HG03039 (cell line): ENCODE results near the gene CPLX1.

Experiments
- ATAC-seq: cut with Tn5 transposase; IDR thresholded peaks from one replicate; pipeline ENCODE4 v1.9.1; 2021; ENCODE audit warnings: mild to moderate bottlenecking, moderate library complexity; ENCODE audit not compliant: unreplicated experiment

CPLX1 gene

GRCh38 chr4:856225-856901 is 30.4 kb upstream of the CPLX1 start:
- no peak for ATAC-seq

DNA sequence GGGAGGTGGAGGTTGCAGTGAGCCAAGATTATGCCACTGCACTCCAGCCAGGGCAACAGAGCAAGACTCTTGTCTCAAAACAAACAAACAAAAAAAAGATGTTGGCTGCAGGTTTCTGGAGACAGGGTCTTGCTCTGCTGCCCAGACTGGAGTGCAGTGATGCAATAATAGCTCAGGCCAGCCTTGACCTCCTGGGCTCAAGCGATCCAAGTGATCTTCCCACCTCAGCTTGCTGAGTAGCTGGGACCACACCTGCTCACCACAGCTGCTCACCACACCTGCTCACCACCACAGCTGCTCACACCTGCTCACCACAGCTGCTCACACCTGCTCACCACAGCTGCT is 29.9 kb upstream of the CPLX1 start:
- no peak for ATAC-seq

GRCh38 chr4:854356-854755 is 28.4 kb upstream of the CPLX1 start:
- no peak for ATAC-seq

GRCh38 chr4:853416-853781 is 27.5 kb upstream of the CPLX1 start:
- no peak for ATAC-seq

DNA sequence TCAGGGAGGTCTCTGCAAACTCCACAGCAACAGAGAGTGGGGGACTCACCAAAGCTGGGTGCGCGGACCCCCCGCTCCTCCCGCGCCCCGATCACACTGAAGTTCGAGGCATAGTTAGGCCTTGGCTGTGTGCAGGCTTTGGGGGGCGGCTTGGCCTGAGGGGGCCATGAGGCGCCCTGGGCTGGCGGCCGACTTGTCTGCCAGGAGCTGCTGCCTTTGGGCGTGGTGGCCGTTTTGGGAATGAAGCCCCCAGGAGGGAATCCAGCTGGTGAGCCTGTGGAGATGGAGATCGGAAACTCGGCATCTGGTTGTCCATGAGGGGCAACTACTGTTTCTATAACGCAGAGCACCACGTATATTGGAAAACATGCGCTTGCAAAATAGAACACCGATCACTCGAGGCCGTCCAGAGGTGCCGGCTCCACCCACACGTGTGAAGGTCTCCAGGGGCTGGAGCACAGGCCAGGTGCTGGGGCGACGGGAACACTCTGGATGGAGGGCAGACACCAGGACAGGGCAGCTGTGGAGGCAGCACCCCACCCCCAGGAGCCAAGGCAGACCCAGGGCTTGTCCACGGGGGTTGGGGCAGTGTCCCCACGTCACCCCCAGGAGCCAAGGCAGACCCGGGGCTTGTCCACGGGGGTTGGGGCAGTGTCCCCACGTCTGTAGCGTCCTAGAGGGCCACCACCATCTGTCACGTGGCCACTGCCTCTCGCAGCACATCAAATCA is 25.9 kb upstream of the CPLX1 start:
- no peak for ATAC-seq

- no peak for ATAC-seq
Measured at GRCh38 chr4:850323-850945, 24.5 kb upstream of the CPLX1 start.

DNA sequence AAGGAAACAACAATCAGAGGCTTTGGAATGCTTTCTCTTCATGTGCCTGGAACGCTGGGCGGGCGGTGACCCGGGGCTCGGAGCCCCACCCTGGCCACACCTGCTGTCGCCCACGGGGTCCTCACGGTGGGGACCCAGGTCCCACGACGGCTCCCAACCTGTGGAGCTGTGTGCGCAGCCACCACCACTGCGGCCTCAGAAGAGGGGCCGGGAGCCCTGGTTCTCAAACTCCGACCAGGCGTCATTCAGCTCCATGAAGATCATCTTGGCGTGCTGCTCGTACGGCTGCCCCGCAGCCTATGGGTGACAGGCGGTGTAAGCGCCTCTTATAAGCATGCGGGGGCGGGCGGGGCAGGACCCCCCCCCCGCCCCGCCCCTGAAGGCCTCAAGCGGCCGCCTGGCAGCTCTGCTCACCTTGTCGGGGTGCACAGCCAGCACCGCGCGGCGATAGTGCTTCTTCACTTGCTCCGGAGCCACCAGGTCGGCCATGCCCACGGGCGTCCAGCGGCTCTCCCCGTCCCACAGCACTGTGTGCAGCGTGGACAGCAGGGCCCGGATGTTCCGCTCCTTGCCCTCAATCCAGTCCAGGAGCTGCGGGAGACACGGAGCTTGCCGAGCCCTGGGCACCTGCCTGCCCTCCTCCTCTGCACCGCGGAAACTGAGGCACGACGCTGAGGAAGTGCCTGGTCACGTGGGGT is 23.7 kb upstream of the CPLX1 start:
- ATAC-seq, result no peak

DNA sequence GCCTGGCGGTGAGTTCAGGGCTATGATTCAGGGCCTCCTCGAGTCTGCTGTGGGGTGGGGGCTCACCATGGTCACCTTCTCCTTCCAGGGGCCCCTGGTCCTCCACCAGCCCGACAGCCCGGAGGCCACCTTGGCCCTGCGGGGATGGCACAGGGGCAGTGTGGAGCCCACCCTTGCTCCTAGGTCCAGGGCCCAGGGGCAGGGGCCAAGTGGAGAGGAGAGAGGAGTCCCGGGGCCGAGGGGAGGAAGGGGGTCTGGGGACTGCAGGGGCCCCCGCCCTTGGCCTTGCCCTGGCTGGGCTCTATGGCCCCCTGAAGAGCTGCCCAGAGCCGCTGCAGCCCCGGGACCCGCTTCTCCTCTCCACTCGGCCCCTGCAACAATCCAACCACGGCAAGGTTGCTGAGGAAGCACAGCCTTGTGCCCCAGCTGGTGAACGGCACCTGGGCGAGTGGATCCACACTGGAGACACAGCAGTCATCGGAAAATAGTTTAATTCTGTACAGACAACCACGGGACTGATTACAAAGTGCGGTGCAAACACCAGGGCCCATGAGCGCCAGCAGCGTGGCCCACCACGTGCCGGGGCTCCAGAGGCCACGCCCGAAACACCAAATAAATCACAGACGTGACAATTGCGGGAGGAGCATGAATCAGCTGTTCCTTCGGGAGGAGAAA is 23.0 kb upstream of the CPLX1 start:
- no peak for ATAC-seq

GRCh38 chr4:848307-848691 is 22.4 kb upstream of the CPLX1 start:
- ATAC-seq, result no peak

- ATAC-seq, result no peak
Measured at GRCh38 chr4:845836-846251, 19.9 kb upstream of the CPLX1 start.

GRCh38 chr4:845233-845835 is 19.4 kb upstream of the CPLX1 start:
- ATAC-seq, result no peak

DNA sequence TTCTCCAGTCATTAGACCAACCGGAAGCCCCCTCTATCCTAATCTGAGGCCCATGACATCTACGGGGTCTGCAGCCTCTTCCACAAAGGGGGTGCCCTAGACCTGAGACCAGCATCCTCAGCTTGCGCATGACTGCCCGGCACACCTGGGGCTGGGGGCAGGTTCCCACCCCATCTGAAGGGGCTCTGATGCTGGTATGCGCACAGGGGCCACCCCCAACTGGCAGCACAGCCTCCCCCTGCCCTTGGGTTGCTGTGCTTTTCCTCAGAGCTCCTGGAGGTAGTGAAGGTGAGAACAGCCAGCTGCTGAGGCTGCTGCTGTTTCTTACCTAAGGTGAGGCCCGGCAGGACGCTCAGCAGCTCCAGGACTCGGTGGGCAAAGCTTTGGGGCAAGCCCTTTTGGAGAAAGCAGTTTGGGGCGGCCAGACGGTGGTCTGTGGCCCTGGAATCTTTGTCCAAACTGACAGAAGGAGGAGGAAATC is 18.9 kb upstream of the CPLX1 start:
- ATAC-seq, result no peak

DNA sequence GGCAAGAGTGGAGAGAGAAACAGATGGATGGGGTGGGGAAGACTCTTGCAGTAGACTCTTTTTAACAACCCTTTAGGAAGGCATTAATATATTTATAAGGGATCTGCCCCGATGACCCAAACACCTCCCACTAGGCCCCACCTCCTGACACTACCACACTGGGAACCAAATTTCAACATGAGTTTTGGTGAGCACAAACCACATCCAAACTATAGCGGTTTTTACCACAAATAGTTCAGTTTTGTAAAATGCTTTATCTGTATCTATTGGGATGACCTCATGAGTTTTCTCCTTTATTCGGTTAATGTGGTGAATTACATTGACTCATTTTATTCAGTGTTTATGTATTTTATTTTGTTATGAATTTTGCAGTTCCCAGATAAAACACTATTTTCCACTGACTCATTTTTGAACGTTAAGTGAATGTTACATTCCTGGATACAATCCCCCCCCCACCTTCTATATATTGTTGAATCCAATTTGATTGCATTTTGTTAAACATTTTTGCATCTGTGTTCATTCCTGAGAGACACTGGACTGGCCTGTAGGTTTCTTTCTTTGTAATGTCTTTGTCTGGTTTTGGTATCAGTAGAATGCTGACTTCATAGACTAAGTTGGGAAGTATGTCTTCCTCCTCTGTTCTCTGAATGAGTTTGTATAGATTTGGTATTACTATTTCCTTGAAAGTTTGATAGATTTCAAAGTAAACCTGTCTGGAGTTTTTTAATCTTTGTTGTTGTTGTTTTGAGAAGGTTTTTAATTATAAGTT is 13.9 kb upstream of the CPLX1 start:
- ATAC-seq, result no peak

DNA sequence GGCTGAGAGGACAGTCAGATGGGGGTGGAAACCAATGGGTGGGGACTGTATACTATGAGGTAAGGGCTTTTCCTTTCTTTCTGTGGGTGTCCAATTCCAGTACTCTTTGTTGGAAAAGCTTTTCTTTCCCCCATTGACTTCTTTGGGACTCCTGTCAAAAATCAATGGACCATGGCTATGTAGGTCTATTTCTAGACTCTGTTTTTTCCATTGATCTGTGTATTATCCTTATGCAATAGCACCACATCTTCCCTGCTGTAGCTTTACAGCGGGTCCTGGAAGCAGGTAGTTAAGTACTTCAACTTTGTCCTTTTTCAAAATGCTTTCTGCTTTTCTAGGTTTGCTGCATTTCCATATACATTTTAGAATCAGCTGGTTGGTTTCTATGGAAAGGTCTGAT is 11.8 kb upstream of the CPLX1 start:
- no peak for ATAC-seq

GRCh38 chr4:836750-837301 is 10.9 kb upstream of the CPLX1 start:
- no peak for ATAC-seq

- ATAC-seq, result no peak
Measured at GRCh38 chr4:836003-836511, 10.1 kb upstream of the CPLX1 start.

DNA sequence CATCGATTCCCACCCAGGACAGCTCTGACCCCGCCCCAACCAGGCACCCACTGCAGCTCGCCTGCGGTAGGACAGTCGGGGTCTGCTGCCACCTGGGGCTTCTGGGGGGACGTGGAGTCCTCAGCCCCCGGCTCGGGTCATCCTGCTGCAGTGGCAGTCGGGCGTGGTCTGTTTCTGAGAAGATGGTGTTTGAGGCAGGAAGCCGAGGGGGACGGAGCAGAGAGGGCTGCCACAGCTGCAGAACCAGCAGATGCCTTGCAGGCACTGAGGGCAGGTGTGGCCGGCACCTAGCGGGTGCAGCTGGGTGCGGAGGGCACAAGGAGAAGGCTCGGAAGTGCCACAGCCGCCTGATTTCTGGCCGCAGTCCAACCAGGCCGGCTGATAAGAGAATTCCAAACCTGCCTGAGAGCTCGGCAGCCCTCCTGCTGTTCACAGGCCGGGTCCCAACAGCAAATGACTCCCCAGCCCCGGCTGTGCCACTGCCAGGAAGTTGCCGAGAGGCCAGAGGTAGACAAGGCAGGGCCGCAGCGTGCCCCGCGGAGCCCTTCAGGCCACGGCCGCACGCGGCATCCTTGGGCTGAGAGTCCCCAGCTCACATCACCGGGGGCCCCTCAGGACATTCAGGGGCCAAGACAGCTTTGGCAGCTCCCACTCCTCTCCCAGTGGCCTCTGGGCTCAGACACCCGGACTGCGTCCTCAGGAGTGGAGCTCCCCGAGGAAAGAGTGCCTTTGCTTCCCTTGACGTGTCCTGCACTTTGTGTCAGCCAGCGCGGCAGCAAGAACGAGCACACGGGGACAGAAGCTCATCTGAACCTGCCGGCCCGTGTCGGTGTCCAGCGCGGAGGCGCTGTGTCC is 9.4 kb upstream of the CPLX1 start:
- ATAC-seq, result no peak

- ATAC-seq, result no peak
Measured at GRCh38 chr4:834368-835147, 8.6 kb upstream of the CPLX1 start.
